HPDE6-E6E7 (cell line): ENCODE data around the gene DSE.
"Not testable (repeated sequence)": the region's sequence is repeated elsewhere in the genome, so short reads cannot be mapped to it uniquely, and the experiment has no call there.

ENCODE experiments used
- DNase-seq: peaks from one replicate; pipeline ENCODE4 v3.0.0; 2011; ENCODE audit warnings: missing footprints; ENCODE audit errors: extremely low spot score

The DSE gene

DNA sequence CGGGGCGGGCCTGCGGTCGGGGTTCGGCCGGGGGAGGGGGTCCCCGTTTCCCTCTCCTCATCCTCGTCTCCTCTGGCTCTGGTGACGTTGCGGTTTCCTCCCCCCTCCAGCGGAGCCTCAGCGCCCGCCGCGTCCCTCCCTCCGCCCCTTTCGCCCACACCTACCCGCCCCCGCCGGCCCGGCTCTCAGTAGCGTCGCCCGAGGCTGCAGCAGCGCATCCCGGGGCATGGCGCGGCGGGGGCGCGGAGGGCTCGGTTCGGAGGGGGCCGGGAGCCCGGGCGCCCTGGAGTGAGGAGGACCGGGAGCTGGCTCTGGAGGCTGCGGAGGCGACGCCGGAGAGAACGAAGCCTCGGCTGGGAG lies at the start of gene DSE:
DSE (plus strand) TSS at position 188 of the 360 bp plus-strand sequence. CDS start 28,304 bp downstream, outside the sequence.
- peak; percentile 60 for DNase-seq

GRCh38 chr6:116321933-116322332 lies 48.8 kb upstream of the DSE start:
- DNase-seq: not testable (repeated sequence)

- no peak for DNase-seq
These were observed 46.9 kb upstream of the DSE start for GRCh38 chr6:116323863-116324262.

GRCh38 chr6:116325634-116326132 lies 45.1 kb upstream of the DSE start:
- DNase-seq: not testable (repeated sequence)

DNA sequence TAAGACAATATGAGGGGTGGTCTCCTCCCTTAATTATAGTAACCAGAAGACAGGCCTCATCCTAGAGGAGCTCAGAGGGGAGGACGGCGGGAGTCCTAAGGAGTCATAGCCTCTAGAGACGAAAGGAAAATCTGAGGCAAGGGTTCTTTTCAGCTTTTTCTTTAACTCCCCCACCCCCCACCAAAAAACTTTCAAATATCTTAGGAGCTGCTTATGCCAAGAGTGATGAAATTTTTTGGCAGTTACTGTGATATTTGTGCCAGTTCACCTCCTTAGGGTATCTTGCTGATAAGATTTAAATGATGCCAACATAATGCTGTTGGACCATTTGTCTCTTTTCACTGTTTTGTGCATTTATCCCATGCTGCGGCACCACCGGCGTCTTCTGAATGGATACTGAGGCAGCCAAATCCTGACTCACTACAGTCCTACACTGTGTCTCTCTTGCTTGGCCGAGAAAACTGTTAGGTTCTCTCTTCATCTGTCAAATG lies 44.5 kb upstream of the DSE start:
- no peak for DNase-seq

GRCh38 chr6:116326996-116327395 lies 43.8 kb upstream of the DSE start:
- no peak for DNase-seq

GRCh38 chr6:116327803-116328527 lies 42.8 kb upstream of the DSE start:
- DNase-seq: no peak

GRCh38 chr6:116328528-116328903 lies 42.2 kb upstream of the DSE start:
- no peak for DNase-seq

- DNase-seq: no peak
These were observed 41.6 kb upstream of the DSE start for GRCh38 chr6:116329156-116329555.

- no peak for DNase-seq
These were observed 40.2 kb upstream of the DSE start for GRCh38 chr6:116330511-116330910.

DNA sequence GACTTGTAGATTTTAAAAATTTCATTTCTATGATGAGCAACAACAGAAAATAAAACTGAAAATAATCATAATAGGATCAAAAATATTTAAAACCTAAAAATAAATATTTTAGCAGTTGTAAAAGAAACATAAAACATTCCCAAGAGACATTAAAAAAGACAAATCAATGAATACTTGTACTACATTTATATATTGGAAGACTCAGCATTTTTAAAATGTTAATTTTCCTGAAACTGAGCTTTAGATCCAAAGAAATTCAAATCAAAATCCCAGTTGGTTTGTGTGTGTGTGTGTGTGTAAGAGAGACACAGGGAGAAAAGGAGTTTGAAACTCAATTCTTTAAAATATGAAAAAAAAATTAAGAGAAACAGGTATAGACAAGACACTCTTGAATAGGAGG lies 38.7 kb upstream of the DSE start:
- no peak for DNase-seq

DNA sequence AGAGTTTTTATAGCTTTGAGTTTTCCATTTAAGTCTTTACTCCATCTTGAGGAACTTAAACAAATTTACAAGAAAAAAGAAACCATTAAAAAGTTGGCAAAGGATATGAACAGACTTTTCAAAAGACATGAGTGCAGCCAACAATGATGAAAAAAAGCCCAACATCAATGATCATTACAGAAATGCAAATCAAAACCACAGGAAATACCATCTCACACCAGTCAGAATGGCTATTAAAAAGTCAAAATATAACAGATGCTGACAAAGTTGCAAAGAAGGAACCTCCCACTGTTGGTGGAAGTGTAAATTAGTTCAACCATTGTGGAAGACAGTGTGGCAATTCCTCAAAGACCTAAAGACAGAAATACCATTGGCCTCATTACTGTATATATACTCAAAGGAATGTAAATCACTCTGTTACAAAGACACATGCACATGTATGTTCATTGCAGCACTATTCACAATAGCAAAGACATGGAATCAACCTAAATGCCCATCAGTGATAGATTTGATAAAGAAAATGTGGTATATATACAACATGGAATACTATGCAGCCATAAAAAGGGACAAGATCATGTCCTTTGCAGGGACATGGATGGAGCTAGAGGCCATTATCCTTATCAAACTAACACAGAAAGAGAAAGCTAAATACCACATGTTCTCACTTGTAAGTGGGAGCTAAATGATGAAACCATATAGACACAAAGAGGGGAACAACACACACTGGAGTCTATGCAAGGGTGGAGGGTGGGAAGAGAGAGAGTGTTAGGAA lies 35.9 kb upstream of the DSE start:
- DNase-seq: not testable (repeated sequence)

DNA sequence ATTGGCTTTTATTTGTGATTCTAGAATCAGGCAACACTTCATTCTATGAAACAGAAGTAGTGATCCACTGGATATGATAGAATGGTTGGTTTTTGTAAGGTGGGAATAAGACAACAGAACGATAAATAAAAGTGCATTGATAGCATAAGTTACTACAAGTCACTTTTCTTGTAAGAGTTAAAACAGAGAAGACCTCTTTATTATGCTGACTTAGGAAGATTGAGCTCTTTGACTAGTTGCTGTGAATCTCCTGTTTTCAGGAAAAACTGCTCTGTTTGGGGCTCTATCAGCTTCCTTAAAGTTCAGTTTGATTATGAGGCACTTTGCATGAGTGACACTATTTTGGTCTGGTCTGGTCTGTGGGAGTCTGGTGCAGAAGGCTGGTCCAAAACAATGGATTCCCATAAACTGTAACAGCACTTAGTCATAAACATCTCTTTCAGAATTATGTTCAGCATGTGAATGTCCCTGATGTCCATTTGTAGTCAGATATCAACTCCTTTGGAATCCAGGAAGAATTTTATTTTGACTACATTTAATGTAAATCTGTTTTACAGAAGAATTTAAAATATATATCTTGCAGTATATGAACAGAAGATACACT lies 35.0 kb upstream of the DSE start:
- DNase-seq: no peak

DNA sequence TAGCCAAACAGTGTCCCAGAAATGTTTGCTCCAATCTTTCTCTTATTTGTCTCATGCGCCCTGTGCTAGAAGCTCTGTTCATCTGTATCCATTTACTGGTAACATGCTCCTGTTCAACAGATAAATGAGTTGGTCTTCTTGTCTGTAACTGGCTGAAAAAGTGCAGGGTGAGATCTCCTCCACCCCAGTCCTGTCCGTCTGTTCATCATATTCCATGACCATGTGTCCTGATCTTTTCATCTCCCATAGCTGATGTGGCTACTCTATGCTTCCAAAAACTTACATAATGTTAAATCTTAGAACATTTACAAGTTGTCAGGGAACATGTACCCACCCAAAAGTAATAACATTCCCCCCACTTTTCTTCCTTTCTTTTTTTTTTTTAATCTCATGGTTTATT lies 31.8 kb upstream of the DSE start:
- DNase-seq: no peak

GRCh38 chr6:116340625-116341024 lies 30.1 kb upstream of the DSE start:
- DNase-seq: not testable (repeated sequence)

DNA sequence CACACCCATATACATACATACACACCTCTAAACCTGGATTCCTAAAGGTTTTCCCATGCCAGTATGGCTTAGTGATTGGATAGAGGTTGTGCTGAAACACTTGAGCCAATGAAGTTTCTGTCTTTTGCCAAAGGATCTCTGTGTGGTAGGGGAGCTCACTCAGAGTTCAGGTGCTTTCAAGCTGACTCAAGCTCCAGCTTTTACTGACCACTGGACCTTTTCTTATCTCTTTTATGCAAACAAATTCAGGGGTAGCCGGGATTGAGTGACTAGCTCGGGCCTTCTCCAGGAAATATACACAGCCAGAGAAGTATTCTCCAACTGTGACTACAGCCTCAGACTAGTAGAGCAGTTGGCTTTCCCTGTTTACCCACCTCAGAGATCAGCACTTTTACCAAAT lies 21.5 kb upstream of the DSE start:
- no peak for DNase-seq

GRCh38 chr6:116351101-116351500 lies 19.6 kb upstream of the DSE start:
- DNase-seq: no peak

DNA sequence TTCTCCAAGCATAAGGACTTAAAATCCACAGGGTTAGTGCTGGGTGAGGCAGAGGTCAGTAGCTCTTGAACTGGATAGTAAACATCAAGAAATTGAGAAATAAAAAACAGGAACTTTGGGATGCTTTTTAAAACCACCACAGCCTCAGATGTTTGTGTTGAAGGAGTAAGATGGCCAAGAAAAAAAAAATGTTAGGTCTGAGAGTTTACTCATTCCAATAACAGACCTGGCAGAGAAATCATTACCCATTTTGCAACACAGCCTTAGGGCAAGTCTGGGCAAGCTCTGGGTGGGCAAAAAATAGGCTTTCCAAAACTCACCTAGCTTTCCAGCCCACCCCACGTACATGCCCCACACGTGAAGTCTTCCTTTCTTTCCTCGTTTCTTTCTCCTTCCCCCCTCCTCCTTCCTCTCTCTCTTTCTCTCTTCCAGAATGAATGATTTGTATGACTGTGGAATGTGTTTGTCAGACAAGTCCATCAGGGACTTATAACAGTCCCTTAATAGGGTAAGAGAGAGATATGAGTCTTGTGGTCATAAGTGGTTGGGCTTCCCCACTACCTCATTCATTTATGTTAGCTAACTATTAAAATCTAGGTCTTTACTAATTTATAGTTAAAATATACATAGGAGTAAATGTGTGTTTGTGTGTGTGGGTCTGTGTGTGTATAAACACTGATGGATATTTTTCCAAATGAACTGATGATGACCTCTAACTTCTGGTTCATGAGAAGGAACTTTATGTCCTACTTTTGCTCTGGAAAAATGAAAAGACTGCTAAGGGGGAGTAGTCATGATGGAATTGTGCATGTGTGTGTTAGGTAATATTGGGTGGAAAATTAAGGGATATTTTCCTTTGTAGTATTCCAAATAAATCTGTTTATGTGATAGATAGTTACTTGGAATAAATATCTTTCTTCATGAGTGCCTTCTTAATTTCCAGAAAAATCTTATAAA lies 18.0 kb upstream of the DSE start:
- DNase-seq: no peak

GRCh38 chr6:116354236-116354635 lies 16.5 kb upstream of the DSE start:
- DNase-seq: no peak

DNA sequence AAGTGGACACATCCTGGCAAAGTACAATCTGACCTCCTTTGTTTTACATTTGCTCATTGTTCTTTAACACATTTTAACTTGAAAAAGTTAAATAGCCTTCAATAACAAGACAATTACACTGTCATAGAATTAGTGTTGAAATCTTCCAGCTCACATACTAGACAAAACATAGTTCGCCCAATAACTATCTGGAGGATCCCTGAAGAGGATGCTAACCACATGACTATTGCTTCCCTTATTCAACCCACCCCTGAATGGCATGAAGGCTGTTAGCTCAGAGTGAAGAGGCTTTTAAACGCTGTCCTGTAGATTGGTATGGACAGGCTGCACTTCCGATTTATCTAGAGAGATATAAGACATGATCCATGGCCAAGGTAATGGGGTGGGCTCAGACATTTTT lies 15.0 kb upstream of the DSE start:
- DNase-seq: no peak

DNA sequence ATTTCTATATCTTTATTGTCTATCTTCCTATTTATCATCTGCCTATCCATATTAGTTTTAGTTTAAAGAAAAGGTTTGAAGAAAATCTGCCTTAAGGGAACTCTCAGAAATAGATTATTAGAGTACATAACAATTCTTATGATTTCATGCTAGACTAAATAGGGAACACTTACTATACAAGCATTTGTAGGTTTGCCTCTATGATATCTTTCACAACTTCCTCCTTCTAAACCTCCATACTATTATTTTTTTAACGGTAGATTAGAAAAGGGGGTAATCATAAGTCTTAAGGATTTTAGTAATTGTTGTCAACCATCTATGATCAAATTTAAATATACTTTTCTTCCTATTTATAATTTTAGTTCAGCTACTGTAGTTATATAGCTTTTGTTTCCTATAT lies 11.6 kb upstream of the DSE start:
- DNase-seq: no peak
